Left ventricle myocardium inferior (tissue), 1 donor: ENCODE measurements around the gene DLG2. TPM values are rescaled to one million over a fixed set of nuclear protein-coding genes. Genes with fewer than 3 reads are reported as not detected.
A peak's percentile ranks its signal among the peaks of the same experiment; 100 is the strongest.
"Not testable (repeated sequence)": the region's sequence is repeated elsewhere in the genome, so short reads cannot be mapped to it uniquely, and the experiment has no call there.

Source experiments
- DNase-seq: peaks from one replicate; pipeline ENCODE4 v3.0.0-alpha.2; 2020
- H3K27ac ChIP-seq: fragments of 200-600 bp; replicated peaks from 2 replicates; pipeline ENCODE4 v1.8.0; 2021
- H3K27me3 ChIP-seq: fragments of 200-600 bp; 2 replicates; pipeline ENCODE4 v1.8.0; 2021; ENCODE audit warnings: low read depth
- H3K36me3 ChIP-seq: fragments of 200-600 bp; 2 replicates; pipeline ENCODE4 v1.8.0; 2021
- H3K4me1 ChIP-seq: fragments of 200-600 bp; 2 replicates; pipeline ENCODE4 v1.8.0; 2021
- H3K4me3 ChIP-seq: fragments of 200-600 bp; 2 replicates; pipeline ENCODE4 v1.8.0; 2021; ENCODE audit warnings: mild to moderate bottlenecking, moderate library complexity
- H3K9me3 ChIP-seq: fragments of 200-600 bp; replicated peaks from 2 replicates; pipeline ENCODE4 v1.8.0; 2021
- intact Hi-C: fragments of 100-400 bp; cut with micrococcal nuclease; formaldehyde crosslinking; loops from one replicate; pipeline ENCODE4 v1.11.0; 2022
- long read RNA-seq: library from polyadenylated mRNA; unstranded; transcript quantifications from one replicate; pipeline ENCODE4 v2.0.0, GENCODE V29; 2021
- total RNA-seq: library from RNA; stranded (reverse); fragmentation: NEBNext Ultra II Directional; extraction: Animal tissue kit (Norgen Biotek cat#: 25700); gene quantifications from one replicate; pipeline ENCODE4 v1.2.1, GENCODE V29; 2021
- TF ChIP-seq, protein P1 (sequence below): fragments of 200-600 bp; IDR thresholded peaks from 2 replicates; pipeline ENCODE4 v1.8.0; 2021; ENCODE audit warnings: antibody characterized with exemption, mild to moderate bottlenecking, borderline replicate concordance
- donor health status: DM: no; HTN: yes; CAD: no; lungs with severe emphysema.

DLG2 gene
- total RNA-seq = 6.5 TPM
- long read RNA-seq, partial matches to known transcripts = 0 of 3 reads
- long read RNA-seq, other reads (novel, unspliced or antisense) = 3 of 3 reads

GRCh38 chr11:85627332-85627997 lies at the start of gene DLG2:
DLG2 (minus strand) TSS chr11:85627344.
- peak within 1 kb of the TSS; percentile 82 for H3K4me3 ChIP-seq
- peak within 1 kb of the TSS; percentile 95 for H3K27ac ChIP-seq
- DNase-seq = no peak
- H3K36me3 ChIP-seq = peaks cover 16% of the 10 kb centered on the region
- TF ChIP-seq, protein P1, sequence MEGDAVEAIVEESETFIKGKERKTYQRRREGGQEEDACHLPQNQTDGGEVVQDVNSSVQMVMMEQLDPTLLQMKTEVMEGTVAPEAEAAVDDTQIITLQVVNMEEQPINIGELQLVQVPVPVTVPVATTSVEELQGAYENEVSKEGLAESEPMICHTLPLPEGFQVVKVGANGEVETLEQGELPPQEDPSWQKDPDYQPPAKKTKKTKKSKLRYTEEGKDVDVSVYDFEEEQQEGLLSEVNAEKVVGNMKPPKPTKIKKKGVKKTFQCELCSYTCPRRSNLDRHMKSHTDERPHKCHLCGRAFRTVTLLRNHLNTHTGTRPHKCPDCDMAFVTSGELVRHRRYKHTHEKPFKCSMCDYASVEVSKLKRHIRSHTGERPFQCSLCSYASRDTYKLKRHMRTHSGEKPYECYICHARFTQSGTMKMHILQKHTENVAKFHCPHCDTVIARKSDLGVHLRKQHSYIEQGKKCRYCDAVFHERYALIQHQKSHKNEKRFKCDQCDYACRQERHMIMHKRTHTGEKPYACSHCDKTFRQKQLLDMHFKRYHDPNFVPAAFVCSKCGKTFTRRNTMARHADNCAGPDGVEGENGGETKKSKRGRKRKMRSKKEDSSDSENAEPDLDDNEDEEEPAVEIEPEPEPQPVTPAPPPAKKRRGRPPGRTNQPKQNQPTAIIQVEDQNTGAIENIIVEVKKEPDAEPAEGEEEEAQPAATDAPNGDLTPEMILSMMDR = no peak
- no peaks in the 10 kb centered on the region for H3K27me3 ChIP-seq
- intact Hi-C loops = no loop called here
- H3K4me1 ChIP-seq = peaks cover 60% of the 10 kb centered on the region
- H3K9me3 ChIP-seq = no peaks in the 10 kb centered on the region

GRCh38 chr11:85673393-85673792 lies 46.2 kb upstream of the DLG2 start:
- Histone ChIP-seq H3K36me3 (no peaks in the 10 kb centered on the region), H3K27me3 (no peaks in the 10 kb centered on the region), H3K4me3 (no peak overlapping the region), H3K9me3 (peaks cover 9% of the 10 kb centered on the region), H3K27ac (no peak overlapping the region), H3K4me1 (no peaks in the 10 kb centered on the region)
- TF ChIP-seq, protein P1 = no peak
- intact Hi-C loops = no loop called here
- no peak for DNase-seq

GRCh38 chr11:85672105-85672902 lies 45.2 kb upstream of the DLG2 start:
- no peak for DNase-seq
- no peak overlapping the region for H3K27ac ChIP-seq
- peaks cover 9% of the 10 kb centered on the region for H3K9me3 ChIP-seq
- no peaks in the 10 kb centered on the region for H3K27me3 ChIP-seq
- TF ChIP-seq, protein P1 = no peak
- H3K36me3 ChIP-seq = no peaks in the 10 kb centered on the region
- intact Hi-C loops = no loop called here
- no peaks in the 10 kb centered on the region for H3K4me1 ChIP-seq
- no peak overlapping the region for H3K4me3 ChIP-seq

GRCh38 chr11:85670949-85671663 lies 44.0 kb upstream of the DLG2 start:
- H3K27ac ChIP-seq, H3K27me3 ChIP-seq, H3K9me3 ChIP-seq, intact Hi-C loops, H3K4me1 ChIP-seq, DNase-seq, H3K4me3 ChIP-seq, H3K36me3 ChIP-seq: not testable (repeated sequence)

DNA sequence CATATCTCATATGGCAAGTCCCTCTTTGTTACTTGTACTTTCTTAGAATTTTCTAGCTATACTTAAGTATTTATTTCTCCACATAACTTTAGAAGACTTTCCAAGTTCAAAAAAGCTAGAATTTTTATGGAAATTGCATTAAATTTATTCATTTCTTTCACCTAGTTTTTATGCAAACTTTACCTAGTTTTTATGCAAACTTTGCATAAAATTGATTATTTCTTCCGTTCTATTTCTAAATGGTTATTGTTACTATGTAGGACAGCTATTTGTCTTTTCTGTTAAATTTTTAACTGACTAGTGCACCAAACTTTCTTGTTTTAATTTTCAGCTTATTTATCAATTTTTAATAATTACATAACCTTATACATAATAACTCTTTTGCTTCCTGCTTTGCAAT lies 41.0 kb upstream of the DLG2 start:
- Histone ChIP-seq H3K9me3 (no peaks in the 10 kb centered on the region), H3K4me3 (no peak overlapping the region), H3K4me1 (peaks cover 21% of the 10 kb centered on the region), H3K36me3 (no peaks in the 10 kb centered on the region), H3K27ac (no peak overlapping the region), H3K27me3 (no peaks in the 10 kb centered on the region)
- intact Hi-C loops = no loop called here
- DNase-seq = no peak
- TF ChIP-seq, protein P1 = no peak
